CD14-positive monocyte (primary cell): Measurements from ENCODE around the gene EMILIN2. TPM values are rescaled to one million over a fixed set of nuclear protein-coding genes. Genes with fewer than 3 reads are reported as not detected.

Experiments
- DNase-seq, 3 donors: peaks; one replicate each; pipeline ENCODE4 v3.0.0-alpha.2; 2011 to 2022
- H2AFZ ChIP-seq: 2 replicates; pipeline ENCODE4 v1.6.0; 2012; ENCODE audit warnings: mild to moderate bottlenecking, low read depth, low read length, inconsistent platforms; ENCODE audit not compliant: insufficient read depth, poor library complexity, severe bottlenecking
- H3K27ac ChIP-seq, 2 donors: 1 replicate in 1 of 2; 2 replicates in 1 of 2; pipeline ENCODE4 v1.5.1; 2012 to 2013; ENCODE audit warnings: low read length in 2 of 2, control low read depth in 1 of 2, inconsistent platforms in 1 of 2, low read depth in 1 of 2, mild to moderate bottlenecking in 1 of 2
- H3K27me3 ChIP-seq, 2 donors: one replicate each; pipeline versions ENCODE4 v1.6.0 to v1.6.1; 2011 to 2013; ENCODE audit warnings: low read length in 2 of 2; ENCODE audit not compliant: control insufficient read depth in 2 of 2, insufficient read depth in 2 of 2
- H3K36me3 ChIP-seq, 2 donors: replicated peaks in 1 of 2; 1 replicate in 1 of 2; 2 replicates in 1 of 2; pipeline versions ENCODE4 v1.5.1 to v1.6.1; 2012 to 2013; ENCODE audit warnings: low read length in 2 of 2, control low read depth in 1 of 2, inconsistent platforms in 1 of 2, mild to moderate bottlenecking in 1 of 2; ENCODE audit not compliant: insufficient read depth in 2 of 2, control insufficient read depth in 1 of 2
- H3K4me1 ChIP-seq, 2 donors: 1 replicate in 1 of 2; 2 replicates in 1 of 2; pipeline versions ENCODE4 v1.5.1 to v1.6.1; 2012 to 2013; ENCODE audit warnings: low read length in 2 of 2, control low read depth in 1 of 2, inconsistent platforms in 1 of 2, mild to moderate bottlenecking in 1 of 2, moderate library complexity in 1 of 2; ENCODE audit not compliant: insufficient read depth in 2 of 2, control insufficient read depth in 1 of 2
- H3K4me2 ChIP-seq: replicated peaks from 2 replicates; pipeline ENCODE3; 2012; ENCODE audit warnings: low read length, moderate library complexity, mild to moderate bottlenecking; ENCODE audit not compliant: poor library complexity, severe bottlenecking; ENCODE audit errors: extremely low read depth
- H3K4me3 ChIP-seq, 3 experiments: fragments of 200-600 bp in 1 of 3; sonication (generic) in 1 of 3; replicated peaks in 1 of 3; 1 replicate in 2 of 3; 2 replicates in 1 of 3; pipeline ENCODE4 v1.5.1; 2011 to 2013; ENCODE audit warnings: low read length in 3 of 3, mild to moderate bottlenecking in 3 of 3, control low read depth in 2 of 3, low read depth in 2 of 3, inconsistent platforms in 1 of 3, moderate library complexity in 1 of 3
- H3K79me2 ChIP-seq: 2 replicates; pipeline ENCODE4 v1.6.0; 2012; ENCODE audit warnings: mild to moderate bottlenecking, control low read depth, inconsistent platforms, low read length, moderate library complexity; ENCODE audit not compliant: insufficient read depth
- H3K9ac ChIP-seq: 2 replicates; pipeline ENCODE4 v1.6.0; 2017; ENCODE audit warnings: low read length, mild to moderate bottlenecking; ENCODE audit not compliant: insufficient read depth, poor library complexity, severe bottlenecking
- H3K9me3 ChIP-seq, 2 donors: replicated peaks in 1 of 2; 1 replicate in 1 of 2; 2 replicates in 1 of 2; pipeline versions ENCODE4 v1.5.1 to v1.6.1; 2012 to 2013; ENCODE audit warnings: low read length in 2 of 2, control low read depth in 1 of 2; ENCODE audit not compliant: control insufficient read depth in 1 of 2, insufficient read depth in 1 of 2
- H4K20me1 ChIP-seq: 2 replicates; pipeline ENCODE4 v1.6.0; 2012; ENCODE audit warnings: mild to moderate bottlenecking, low read length, control low read depth, moderate library complexity; ENCODE audit not compliant: insufficient read depth
- H3K27ac Mint-ChIP-seq, 7 donors: one replicate each; pipeline ENCODE4 v1.8.0; 2020; ENCODE audit warnings: mild to moderate bottlenecking in 7 of 7, mixed read lengths in 7 of 7, moderate library complexity in 6 of 7, inconsistent platforms in 2 of 7
- H3K27me3 Mint-ChIP-seq, 3 donors: one replicate each; pipeline ENCODE4 v1.8.0; 2021 to 2022; ENCODE audit warnings: low read depth in 3 of 3, mild to moderate bottlenecking in 3 of 3, mixed read lengths in 3 of 3, moderate library complexity in 3 of 3, inconsistent platforms in 1 of 3
- H3K36me3 Mint-ChIP-seq, 2 donors: one replicate each; pipeline ENCODE4 v1.8.0; 2020; ENCODE audit warnings: mixed read lengths in 2 of 2, inconsistent platforms in 1 of 2, mild to moderate bottlenecking in 1 of 2
- H3K4me1 Mint-ChIP-seq: one replicate; pipeline ENCODE4 v1.8.0; 2020; ENCODE audit warnings: mild to moderate bottlenecking, mixed read lengths
- H3K4me3 Mint-ChIP-seq, 2 donors: one replicate each; pipeline ENCODE4 v1.8.0; 2020; ENCODE audit warnings: mild to moderate bottlenecking in 2 of 2, mixed read lengths in 2 of 2, moderate library complexity in 1 of 2
- H3K9me3 Mint-ChIP-seq, 7 donors: one replicate each; pipeline ENCODE4 v1.8.0; 2020 to 2022; ENCODE audit warnings: mixed read lengths in 7 of 7, mild to moderate bottlenecking in 6 of 7, moderate library complexity in 6 of 7, inconsistent platforms in 2 of 7
- CTCF ChIP-seq: fragments of 200-600 bp; IDR thresholded peaks from one replicate; pipeline ENCODE4 v1.8.0; 2022; ENCODE audit warnings: antibody characterized with exemption, mild to moderate bottlenecking
- WGBS: methylation state at CpG from one replicate; pipeline ENCODE4 v1.1.5; 2013; ENCODE audit warnings: missing lambda C conversion rate; ENCODE audit not compliant: insufficient coverage; 5-methylcytosine and 5-hydroxymethylcytosine counted together
- intact Hi-C, 2 donors: fragments of 100-400 bp; cut with micrococcal nuclease; formaldehyde crosslinking; loops; one replicate each; pipeline versions ENCODE4 v1.15.0 to v1.15.1; 2023
- polyA plus RNA-seq, 3 donors: library from polyadenylated mRNA; depleted of rRNA in 1 of 3; unstranded in 2 of 3; stranded (reverse) in 1 of 3; fragments of 300-500 nt in 2 of 3; fragments of >200 nt in 1 of 3; fragmentation: Illumina TruSeq in 2 of 3; gene quantifications; 1 replicate in 2 of 3; 2 replicates in 1 of 3; pipeline ENCODE4 v1.2.3, GENCODE V29; 2012 to 2021

EMILIN2 gene
- polyA plus RNA-seq, 3 donors: 30.5 to 43.2 (median 33.8) TPM

- H3K4me1 ChIP-seq: peaks cover 55 to 68% of the 10 kb centered on the region in 2 donors
- peak overlapping the region in 1 of 3 experiments; percentile 68 for H3K4me3 ChIP-seq
- peak overlapping the region; percentile 79 for H3K4me2 ChIP-seq
- Mint-ChIP-seq H3K9me3 (peaks cover 0 to 3% (median 0%) of the 10 kb centered on the region in 7 donors), H3K4me3 (peak overlapping the region in 1 of 2 donors; percentile 90), H3K27me3 (peaks cover 0 to 2% (median 0%) of the 10 kb centered on the region in 3 donors), H3K36me3 (peaks cover 5 to 8% of the 10 kb centered on the region in 2 donors), H3K4me1 (peaks cover 59% of the 10 kb centered on the region), H3K27ac (peak overlapping the region; percentile 96 to 99 (median 97))
- peaks cover 2 to 13% of the 10 kb centered on the region in 2 donors for H3K36me3 ChIP-seq
- H3K9ac ChIP-seq: no peak overlapping the region
- no peaks in the 10 kb centered on the region for H3K9me3 ChIP-seq
- no peak for TF ChIP-seq CTCF
- peaks cover 61% of the 10 kb centered on the region for H3K79me2 ChIP-seq
- no peak overlapping the region for H2AFZ ChIP-seq
- peak in 2 of 3 donors; percentile 22 to 27 for DNase-seq
- no peaks in the 10 kb centered on the region for H4K20me1 ChIP-seq
- H3K27me3 ChIP-seq: no peaks in the 10 kb centered on the region
- H3K27ac ChIP-seq: peak overlapping the region; percentile 59 to 85
- intact Hi-C loops: loop anchor here in 1 of 2 donors (10.0 kb wide), 1 partner anchor 634 kb away; no protein-coding TSS in a partner anchor
- 88% methylated on average over 5 of the region's 7 CpGs for WGBS
Measured at GRCh38 chr18:2960983-2961696, 114.3 kb downstream of the EMILIN2 start.

- Histone ChIP-seq H3K4me3 (peak overlapping the region in 1 of 3 experiments; percentile 1), H2AFZ (peak overlapping the region; percentile 26), H3K27me3 (no peaks in the 10 kb centered on the region), H3K79me2 (peaks cover 66% of the 10 kb centered on the region), H3K4me2 (peak overlapping the region; percentile 21), H3K4me1 (peaks cover 55 to 74% of the 10 kb centered on the region in 2 donors), H4K20me1 (no peaks in the 10 kb centered on the region), H3K27ac (peak overlapping the region; percentile 16 to 85), H3K36me3 (peaks cover 0 to 6% of the 10 kb centered on the region in 2 donors), H3K9me3 (no peaks in the 10 kb centered on the region), H3K9ac (no peak overlapping the region)
- peak overlapping the region in 1 of 2 donors; percentile 30 for H3K4me3 Mint-ChIP-seq
- TF ChIP-seq CTCF: no peak
- DNase-seq: no peak
- WGBS: 5% methylated on average over 4 of the region's 4 CpGs
- intact Hi-C loops: loop anchor here in 1 of 2 donors (10.0 kb wide), 1 partner anchor 633 kb away; no protein-coding TSS in a partner anchor
- peaks cover 0 to 3% (median 0%) of the 10 kb centered on the region in 7 donors for H3K9me3 Mint-ChIP-seq
- peak overlapping the region in 5 of 7 donors; percentile 83 to 99 (median 98) for H3K27ac Mint-ChIP-seq
- H3K36me3 Mint-ChIP-seq: peaks cover 5% of the 10 kb centered on the region in 2 donors
- H3K27me3 Mint-ChIP-seq: peaks cover 0 to 2% (median 0%) of the 10 kb centered on the region in 3 donors
- peaks cover 60% of the 10 kb centered on the region for H3K4me1 Mint-ChIP-seq
Measured at GRCh38 chr18:2961821-2962220, 115.0 kb downstream of the EMILIN2 start.
